Activated CD8-positive, alpha-beta memory T cell treated with anti-CD3 and anti-CD28 coated beads for 4 hours (primary cell): ENCODE measurements around the gene FGF18.
"Not testable (repeated sequence)": the region's sequence is repeated elsewhere in the genome, so short reads cannot be mapped to it uniquely, and the experiment has no call there.

Source experiments
- DNase-seq, 2 donors: peaks; one replicate each; pipeline ENCODE4 v3.0.0-alpha.2; 2020; ENCODE audit warnings: low read depth in 2 of 2

The FGF18 gene

GRCh38 chr5:171418982-171419687 lies at the start of gene FGF18:
FGF18 (plus strand) TSS chr5:171419647; CDS start chr5:171420200, 553 bp downstream.
- DNase-seq, result no peak

GRCh38 chr5:171369898-171370297 lies 49.5 kb upstream of the FGF18 start:
- DNase-seq, result no peak

GRCh38 chr5:171370881-171371280 lies 48.6 kb upstream of the FGF18 start:
- not testable (repeated sequence) for DNase-seq

- DNase-seq, result no peak
These were observed 48.1 kb upstream of the FGF18 start for GRCh38 chr5:171371326-171371725.

- DNase-seq, result no peak
These were observed 39.5 kb upstream of the FGF18 start for GRCh38 chr5:171379961-171380360.

GRCh38 chr5:171384416-171384815 lies 35.0 kb upstream of the FGF18 start:
- DNase-seq, result not testable (repeated sequence)

- DNase-seq, result not testable (repeated sequence)
These were observed 34.4 kb upstream of the FGF18 start for GRCh38 chr5:171384999-171385398.

- no peak for DNase-seq
These were observed 33.3 kb upstream of the FGF18 start for GRCh38 chr5:171386006-171386671.

GRCh38 chr5:171386861-171387344 lies 32.5 kb upstream of the FGF18 start:
- DNase-seq, result no peak

GRCh38 chr5:171387345-171387969 lies 32.0 kb upstream of the FGF18 start, which contains the start of gene NPM1:
NPM1 (plus strand) TSS chr5:171387849; CDS start chr5:171387949, 100 bp downstream.
- DNase-seq, result peak; percentile 95 to 98

GRCh38 chr5:171387970-171388815 lies 31.3 kb upstream of the FGF18 start:
- DNase-seq, result peak; percentile 71 to 74

- no peak for DNase-seq
These were observed 30.7 kb upstream of the FGF18 start for GRCh38 chr5:171388816-171389168.

- DNase-seq, result no peak
These were observed 28.4 kb upstream of the FGF18 start for GRCh38 chr5:171390883-171391677.

- DNase-seq, result no peak
These were observed 27.4 kb upstream of the FGF18 start for GRCh38 chr5:171391996-171392577.

- DNase-seq, result no peak
These were observed 26.8 kb upstream of the FGF18 start for GRCh38 chr5:171392585-171393159.

- DNase-seq, result no peak
These were observed 24.4 kb upstream of the FGF18 start for GRCh38 chr5:171395042-171395441.

- DNase-seq, result not testable (repeated sequence)
These were observed 22.9 kb upstream of the FGF18 start for GRCh38 chr5:171396583-171396982.

- no peak for DNase-seq
These were observed 22.3 kb upstream of the FGF18 start for GRCh38 chr5:171397190-171397589.

GRCh38 chr5:171397599-171397998 lies 21.8 kb upstream of the FGF18 start:
- no peak for DNase-seq

GRCh38 chr5:171398660-171399059 lies 20.8 kb upstream of the FGF18 start:
- DNase-seq, result not testable (repeated sequence)
